Measurements from ENCODE around the gene AP1G1.
"Not testable (repeated sequence)": the region's sequence is repeated elsewhere in the genome, so short reads cannot be mapped to it uniquely, and the experiment has no call there.

The AP1G1 gene

DNA sequence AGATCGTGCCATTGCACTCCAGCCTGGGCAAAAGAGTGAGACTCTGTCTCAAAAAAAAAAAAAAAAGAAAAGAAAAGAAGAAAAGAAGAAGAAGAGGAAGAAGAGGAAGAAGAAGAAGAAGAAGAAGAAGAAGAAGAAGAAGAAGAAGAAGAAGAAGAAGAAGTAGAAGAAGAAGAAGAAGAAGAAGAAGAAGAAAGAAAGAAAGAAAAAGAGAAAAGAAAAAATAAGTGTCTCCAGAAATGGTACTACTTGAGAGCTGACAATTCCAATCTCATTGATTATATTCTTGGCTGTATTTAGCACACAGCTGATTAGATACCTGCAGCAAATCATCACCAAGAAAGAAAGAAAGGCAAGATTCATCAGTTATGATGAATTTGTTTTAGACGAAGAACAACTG lies 23.5 kb upstream of the AP1G1 start:
- H3K4me1 Mint-ChIP-seq; H3K36me3 Mint-ChIP-seq; ATAC-seq; H3K9me3 Mint-ChIP-seq; H3K4me3 Mint-ChIP-seq; H3K27ac Mint-ChIP-seq; DNase-seq (ENCODE audit: low spot score in 2 of 2): not testable (repeated sequence)

DNA sequence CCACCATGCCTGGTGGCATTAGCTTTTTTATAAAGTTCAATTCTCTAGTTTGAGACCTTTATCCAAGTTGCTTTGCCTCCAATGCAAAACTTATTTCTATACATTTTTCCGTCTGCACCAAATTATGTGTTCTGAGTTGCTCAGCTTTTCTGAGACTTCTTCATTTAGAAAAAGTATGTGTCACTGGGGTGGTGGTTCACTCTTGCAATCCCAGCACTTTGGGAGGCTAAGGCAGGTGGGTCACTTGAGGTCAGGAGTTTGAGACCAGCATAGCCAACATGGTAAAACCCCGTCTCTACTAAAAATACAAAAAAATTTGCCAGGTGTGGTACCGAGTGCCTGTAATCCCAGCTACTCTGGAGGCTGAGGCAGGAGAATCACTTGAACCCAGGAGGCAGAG lies 23.1 kb upstream of the AP1G1 start:
- not testable (repeated sequence) for ATAC-seq, H3K4me1 Mint-ChIP-seq

DNA sequence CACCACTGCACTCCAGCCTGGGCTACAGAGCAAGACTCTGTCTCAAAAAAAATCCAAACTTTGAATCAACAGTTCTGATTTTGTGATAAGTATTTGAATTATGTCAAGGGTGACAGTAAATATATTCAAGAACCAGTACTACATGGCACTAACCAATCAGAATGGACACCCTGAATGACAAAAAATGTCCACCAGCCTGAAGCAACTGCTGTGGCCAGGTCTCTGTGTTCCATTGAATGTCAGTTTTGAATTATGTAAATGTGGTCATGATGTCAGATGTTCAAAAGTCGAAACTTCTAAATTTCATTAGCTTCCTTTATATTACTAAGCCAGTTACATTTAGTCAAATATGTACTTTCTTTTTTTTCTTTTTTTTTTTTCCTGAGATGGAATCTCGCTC lies 21.7 kb upstream of the AP1G1 start:
- no peak overlapping the region for H3K27ac Mint-ChIP-seq
- H3K36me3 Mint-ChIP-seq = peaks cover 7% of the 10 kb centered on the region
- ATAC-seq (peak; percentile 68), DNase-seq (ENCODE audit: low spot score in 2 of 2) (no peak)
- no peak overlapping the region for H3K4me3 Mint-ChIP-seq
- no peaks in the 10 kb centered on the region for H3K9me3 Mint-ChIP-seq
- no peaks in the 10 kb centered on the region for H3K4me1 Mint-ChIP-seq

More for the DNA sequence above, 23.1 kb upstream of the AP1G1 start:
- H3K9me3 Mint-ChIP-seq; H3K36me3 Mint-ChIP-seq; H3K4me3 Mint-ChIP-seq; H3K27ac Mint-ChIP-seq; DNase-seq (ENCODE audit: low spot score in 2 of 2): not testable (repeated sequence)

GRCh38 chr16:71826533-71827017 lies 17.9 kb upstream of the AP1G1 start:
- DNase-seq (ENCODE audit: low spot score in 2 of 2) (no peak), ATAC-seq (no peak)
- no peaks in the 10 kb centered on the region for H3K9me3 Mint-ChIP-seq
- no peak overlapping the region for H3K27ac Mint-ChIP-seq
- peaks cover 23% of the 10 kb centered on the region for H3K36me3 Mint-ChIP-seq
- H3K4me3 Mint-ChIP-seq = no peak overlapping the region
- H3K4me1 Mint-ChIP-seq = no peaks in the 10 kb centered on the region

- not testable (repeated sequence) for DNase-seq (ENCODE audit: low spot score in 2 of 2); H3K36me3 Mint-ChIP-seq; ATAC-seq; H3K9me3 Mint-ChIP-seq
- Mint-ChIP-seq H3K27ac (peak overlapping the region; percentile 88), H3K4me3 (peak overlapping the region; percentile 63), H3K4me1 (peaks cover 15% of the 10 kb centered on the region)
These were observed 8.5 kb upstream of the AP1G1 start for GRCh38 chr16:71817155-71817500.

GRCh38 chr16:71811261-71811803 lies 2.7 kb upstream of the AP1G1 start:
- no peak for ATAC-seq

DNA sequence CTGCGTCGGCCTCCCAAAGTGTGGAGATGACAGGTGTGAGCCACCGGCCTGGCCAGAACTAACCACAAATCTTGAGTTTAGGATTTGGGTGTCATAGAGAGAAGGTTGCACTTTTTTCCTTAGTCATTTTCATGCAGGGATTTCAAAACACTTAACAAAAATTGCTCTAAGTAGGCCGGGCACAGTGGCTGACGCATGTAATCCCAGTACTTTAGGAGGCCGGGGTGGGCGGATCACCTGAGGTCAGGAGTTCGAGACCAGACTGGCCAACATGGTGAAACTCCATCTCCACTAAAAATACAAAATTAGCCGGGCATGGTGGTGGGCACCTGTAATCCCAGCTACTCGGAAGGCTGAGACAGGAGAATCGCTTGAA lies 1.5 kb upstream of the AP1G1 start:
- not testable (repeated sequence) for H3K9me3 Mint-ChIP-seq; H3K27ac Mint-ChIP-seq; ATAC-seq; DNase-seq (ENCODE audit: low spot score in 2 of 2)
- peak overlapping the region; percentile 91 for H3K4me3 Mint-ChIP-seq
- peaks cover 21% of the 10 kb centered on the region for H3K4me1 Mint-ChIP-seq
- peaks cover 37% of the 10 kb centered on the region for H3K36me3 Mint-ChIP-seq

More at GRCh38 chr16:71811261-71811803, 2.7 kb upstream of the AP1G1 start:
- H3K27ac Mint-ChIP-seq = no peak overlapping the region
- DNase-seq (ENCODE audit: low spot score in 2 of 2) = no peak
- peaks cover 26% of the 10 kb centered on the region for H3K4me1 Mint-ChIP-seq
- H3K9me3 Mint-ChIP-seq = no peaks in the 10 kb centered on the region
- H3K4me3 Mint-ChIP-seq = no peak overlapping the region
- H3K36me3 Mint-ChIP-seq = peaks cover 27% of the 10 kb centered on the region

DNA sequence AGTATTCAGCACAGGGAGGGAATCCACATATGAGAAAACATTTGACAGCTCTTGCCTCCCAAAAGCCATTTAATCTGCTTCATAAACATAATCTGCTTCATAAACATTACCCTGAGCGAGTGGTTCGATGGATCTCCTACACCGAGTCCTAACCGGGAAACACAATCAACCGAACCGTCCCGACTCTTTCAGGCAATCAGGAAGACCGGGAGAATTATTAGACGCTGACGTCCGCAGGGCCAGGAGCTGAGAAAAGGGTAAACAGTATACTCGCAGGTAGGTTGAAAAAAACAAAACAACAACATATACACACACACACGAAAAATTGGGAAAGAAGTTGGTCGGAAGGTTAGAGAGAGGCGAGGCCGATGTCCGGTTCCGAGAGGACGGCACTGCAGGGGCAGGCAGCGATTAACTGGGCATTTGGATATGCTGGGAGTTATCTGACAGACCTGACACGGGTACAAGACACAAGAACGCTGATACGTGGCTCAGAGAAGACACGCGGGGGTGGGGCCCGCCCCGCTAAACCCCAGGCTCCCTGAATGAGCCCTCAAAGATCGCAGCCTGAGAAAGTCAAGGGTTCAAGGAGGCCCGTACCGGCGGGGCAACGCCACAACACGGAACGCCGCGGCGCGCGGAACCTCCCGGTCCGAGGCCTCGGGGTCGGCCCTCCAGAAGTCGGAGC lies 585 bp downstream of the AP1G1 start:
- peaks cover 26% of the 10 kb centered on the region for H3K4me1 Mint-ChIP-seq
- H3K36me3 Mint-ChIP-seq = peaks cover 58% of the 10 kb centered on the region
- H3K27ac Mint-ChIP-seq = peak overlapping the region; percentile 100
- H3K4me3 Mint-ChIP-seq = peak overlapping the region; percentile 91
- DNase-seq (ENCODE audit: low spot score in 2 of 2) = no peak
- H3K9me3 Mint-ChIP-seq = no peaks in the 10 kb centered on the region
- ATAC-seq = peak; percentile 71

DNA sequence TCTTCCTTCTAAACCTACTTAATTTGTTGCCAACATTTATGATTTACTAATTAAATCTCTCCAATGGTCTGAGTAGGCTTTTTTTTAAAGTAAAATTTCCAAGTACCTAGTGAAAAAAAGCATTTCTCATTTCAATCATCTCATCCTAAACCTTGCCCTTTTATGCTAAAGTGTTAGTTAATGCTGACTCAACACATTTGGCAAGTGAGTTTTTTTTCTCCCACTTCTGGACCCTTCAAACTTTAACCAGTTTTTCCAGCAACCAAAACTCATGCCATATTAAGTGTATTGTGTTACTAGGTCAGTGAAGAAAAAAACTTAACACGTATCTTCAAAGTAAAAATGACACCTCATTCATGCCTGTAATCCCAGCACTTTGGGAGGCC lies 5.3 kb downstream of the AP1G1 start:
- H3K27ac Mint-ChIP-seq = peak overlapping the region; percentile 78
- DNase-seq (ENCODE audit: low spot score in 2 of 2) = no peak
- peaks cover 96% of the 10 kb centered on the region for H3K36me3 Mint-ChIP-seq
- H3K4me1 Mint-ChIP-seq = peaks cover 27% of the 10 kb centered on the region
- no peak overlapping the region for H3K4me3 Mint-ChIP-seq
- H3K9me3 Mint-ChIP-seq = no peaks in the 10 kb centered on the region
- ATAC-seq = no peak

- DNase-seq (ENCODE audit: low spot score in 2 of 2) = no peak
- H3K9me3 Mint-ChIP-seq = no peaks in the 10 kb centered on the region
- H3K36me3 Mint-ChIP-seq = peaks cover 78% of the 10 kb centered on the region
- no peak for ATAC-seq
- peaks cover 55% of the 10 kb centered on the region for H3K4me1 Mint-ChIP-seq
- H3K4me3 Mint-ChIP-seq = no peak overlapping the region
- no peak overlapping the region for H3K27ac Mint-ChIP-seq
These were observed 12.0 kb downstream of the AP1G1 start for GRCh38 chr16:71796501-71797097.

GRCh38 chr16:71794943-71795342 lies 13.7 kb downstream of the AP1G1 start:
- ATAC-seq (peak; percentile 45), DNase-seq (ENCODE audit: low spot score in 2 of 2) (peak in 1 of 2 donors; percentile 30)
- Mint-ChIP-seq H3K36me3 (peaks cover 75% of the 10 kb centered on the region), H3K9me3 (no peaks in the 10 kb centered on the region), H3K4me3 (no peak overlapping the region), H3K27ac (peak overlapping the region; percentile 10), H3K4me1 (peaks cover 65% of the 10 kb centered on the region)

GRCh38 chr16:71794018-71794417 lies 14.6 kb downstream of the AP1G1 start:
- H3K4me1 Mint-ChIP-seq = peaks cover 70% of the 10 kb centered on the region
- H3K36me3 Mint-ChIP-seq = peaks cover 75% of the 10 kb centered on the region
- H3K4me3 Mint-ChIP-seq = no peak overlapping the region
- no peak overlapping the region for H3K27ac Mint-ChIP-seq
- DNase-seq (ENCODE audit: low spot score in 2 of 2) (no peak), ATAC-seq (peak; percentile 42)
- H3K9me3 Mint-ChIP-seq = no peaks in the 10 kb centered on the region

DNA sequence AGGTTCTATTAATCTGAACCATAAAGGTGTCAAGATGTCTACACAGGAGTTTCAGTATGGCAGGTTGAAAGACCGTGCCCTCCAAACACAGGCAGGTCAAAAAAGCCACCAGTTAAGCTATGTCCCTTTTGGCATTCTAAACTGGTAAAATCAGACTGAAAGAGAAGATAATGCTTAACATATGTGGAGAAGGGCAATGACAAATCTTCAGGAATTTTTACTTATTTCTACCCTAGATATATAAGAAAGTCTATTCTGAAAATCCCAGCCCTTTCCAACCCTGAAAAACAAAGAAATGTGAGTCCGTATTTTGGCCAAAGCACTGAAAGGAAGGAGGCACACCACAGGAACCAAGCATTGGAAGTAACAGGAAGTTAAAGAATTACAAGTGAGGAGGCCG lies 16.5 kb downstream of the AP1G1 start:
- DNase-seq (ENCODE audit: low spot score in 2 of 2) (no peak), ATAC-seq (no peak)
- H3K36me3 Mint-ChIP-seq = peaks cover 75% of the 10 kb centered on the region
- peak overlapping the region; percentile 9 for H3K27ac Mint-ChIP-seq
- H3K4me1 Mint-ChIP-seq = peaks cover 62% of the 10 kb centered on the region
- H3K4me3 Mint-ChIP-seq = no peak overlapping the region
- H3K9me3 Mint-ChIP-seq = no peaks in the 10 kb centered on the region

DNA sequence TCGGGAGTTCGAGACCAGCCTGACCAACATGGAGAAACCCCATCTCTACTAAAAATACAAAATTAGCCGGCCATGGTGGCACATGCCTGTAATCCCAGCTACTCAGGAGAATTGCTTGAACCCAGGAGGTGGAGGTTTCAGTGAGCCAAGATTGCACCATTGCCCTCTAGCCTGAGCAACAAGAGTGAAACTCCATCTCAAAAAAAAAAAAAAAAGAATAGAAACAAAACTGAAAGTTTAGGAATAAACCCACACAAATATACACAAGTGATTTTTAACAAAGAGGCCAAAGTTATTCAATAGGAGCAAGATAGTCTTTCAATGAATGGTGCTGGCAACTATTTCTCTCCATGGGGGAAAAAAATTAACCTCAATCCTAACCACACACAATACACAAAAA lies 18.3 kb downstream of the AP1G1 start:
- peak overlapping the region; percentile 67 for H3K27ac Mint-ChIP-seq
- H3K9me3 Mint-ChIP-seq; DNase-seq (ENCODE audit: low spot score in 2 of 2); H3K4me3 Mint-ChIP-seq; ATAC-seq: not testable (repeated sequence)
- H3K4me1 Mint-ChIP-seq = peaks cover 48% of the 10 kb centered on the region
- peaks cover 90% of the 10 kb centered on the region for H3K36me3 Mint-ChIP-seq

DNA sequence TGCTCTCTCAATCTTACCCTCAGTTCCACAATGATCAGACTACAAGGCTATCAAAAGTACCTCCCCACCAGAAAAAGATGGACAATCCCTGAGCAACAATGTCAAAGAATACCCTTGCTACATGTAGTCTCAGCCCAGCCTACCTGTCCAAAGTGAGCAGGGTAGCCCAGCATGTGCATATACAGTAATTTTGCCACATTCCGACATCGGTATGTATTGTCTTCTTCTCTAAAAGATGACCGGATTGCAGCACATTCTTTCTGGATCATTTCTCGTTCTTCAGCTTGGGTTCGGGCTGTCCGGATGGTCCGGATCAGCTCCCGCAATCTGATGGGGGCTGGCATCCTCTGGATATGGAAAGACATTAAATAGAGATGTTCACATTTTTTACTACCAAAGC lies 19.5 kb downstream of the AP1G1 start:
- H3K9me3 Mint-ChIP-seq = no peaks in the 10 kb centered on the region
- H3K4me3 Mint-ChIP-seq = no peak overlapping the region
- ATAC-seq = no peak
- peaks cover 46% of the 10 kb centered on the region for H3K4me1 Mint-ChIP-seq
- DNase-seq (ENCODE audit: low spot score in 2 of 2) = no peak
- peaks cover 89% of the 10 kb centered on the region for H3K36me3 Mint-ChIP-seq
- H3K27ac Mint-ChIP-seq = peak overlapping the region; percentile 56

DNA sequence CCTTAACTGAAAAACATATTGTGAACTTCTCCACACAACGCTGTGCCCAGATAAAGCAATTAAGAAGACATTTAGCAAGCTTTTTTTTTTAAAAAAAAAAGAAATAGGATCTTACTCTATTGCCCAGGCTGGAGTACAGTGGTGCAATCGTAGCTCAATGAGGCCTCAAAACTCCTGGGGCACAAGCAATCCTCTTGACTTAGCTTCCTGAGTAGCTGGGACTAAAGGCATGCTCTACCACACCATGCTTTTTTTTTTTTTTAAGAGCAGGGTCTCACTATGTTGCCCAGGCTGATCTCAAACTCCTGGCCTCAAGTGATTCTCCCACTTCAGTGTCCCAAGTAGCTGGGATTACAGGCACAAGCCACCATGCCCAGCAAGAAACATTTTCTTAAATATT lies 20.1 kb downstream of the AP1G1 start:
- H3K27ac Mint-ChIP-seq = peak overlapping the region; percentile 56
- DNase-seq (ENCODE audit: low spot score in 2 of 2) = no peak
- peaks cover 92% of the 10 kb centered on the region for H3K36me3 Mint-ChIP-seq
- H3K4me3 Mint-ChIP-seq = no peak overlapping the region
- ATAC-seq = no peak
- no peaks in the 10 kb centered on the region for H3K9me3 Mint-ChIP-seq
- H3K4me1 Mint-ChIP-seq = peaks cover 43% of the 10 kb centered on the region
